ENCODE data around the gene RNF113B.
A peak's percentile ranks its signal among the peaks of the same experiment; 100 is the strongest.

Gene RNF113B

GRCh38 chr13:98180092-98180491 lies 3.0 kb upstream of the RNF113B start:
- no peak overlapping the region for H3K4me3 ChIP-seq (replicated peaks; ENCODE audit: low read depth, low read length)
- no peak for TF ChIP-seq CTCF (IDR thresholded peaks at IDR 0.05; ENCODE audit: low read length, missing control alignments)
- no peak for DNase-seq (ENCODE audit: low read depth)

GRCh38 chr13:98175823-98176222 lies 1.2 kb downstream of the RNF113B start:
- no peak for DNase-seq (ENCODE audit: low read depth)
- no peak overlapping the region for H3K4me3 ChIP-seq (replicated peaks; ENCODE audit: low read depth, low read length)
- no peak for TF ChIP-seq CTCF (IDR thresholded peaks at IDR 0.05; ENCODE audit: low read length, missing control alignments)

GRCh38 chr13:98175043-98175442 lies 2.0 kb downstream of the RNF113B start:
- DNase-seq (ENCODE audit: low read depth): no peak
- no peak overlapping the region for H3K4me3 ChIP-seq (replicated peaks; ENCODE audit: low read depth, low read length)
- TF ChIP-seq CTCF (IDR thresholded peaks at IDR 0.05; ENCODE audit: low read length, missing control alignments): no peak

GRCh38 chr13:98174307-98174706 lies 2.8 kb downstream of the RNF113B start:
- no peak overlapping the region for H3K4me3 ChIP-seq (replicated peaks; ENCODE audit: low read depth, low read length)
- no peak for TF ChIP-seq CTCF (IDR thresholded peaks at IDR 0.05; ENCODE audit: low read length, missing control alignments)
- no peak for DNase-seq (ENCODE audit: low read depth)

GRCh38 chr13:98173431-98174152 lies 3.5 kb downstream of the RNF113B start:
- TF ChIP-seq CTCF (IDR thresholded peaks at IDR 0.05; ENCODE audit: low read length, missing control alignments): no peak
- DNase-seq (ENCODE audit: low read depth): peak; percentile 90
- no peak overlapping the region for H3K4me3 ChIP-seq (replicated peaks; ENCODE audit: low read depth, low read length)

GRCh38 chr13:98172590-98173422 lies 4.3 kb downstream of the RNF113B start:
- peak; percentile 65 for DNase-seq (ENCODE audit: low read depth)
- no peak for TF ChIP-seq CTCF (IDR thresholded peaks at IDR 0.05; ENCODE audit: low read length, missing control alignments)

More at GRCh38 chr13:98172590-98173422, 4.3 kb downstream of the RNF113B start:
- H3K4me3 ChIP-seq (replicated peaks; ENCODE audit: low read depth, low read length): no peak overlapping the region
